Transverse colon (tissue), 4 donors: ENCODE measurements around the gene GSTP1.

Experiments used
- EP300 ChIP-seq: sonication (generic); formaldehyde crosslinking; IDR thresholded peaks from one replicate; pipeline ENCODE4 v1.6.1; 2017; ENCODE audit warnings: antibody characterized with exemption, low read depth
- POLR2A ChIP-seq: fragments of 450-650 bp; IDR thresholded peaks from one replicate; pipeline ENCODE4 v1.6.1; 2016; ENCODE audit warnings: antibody characterized with exemption, mild to moderate bottlenecking, moderate library complexity
- POLR2AphosphoS5 ChIP-seq, 3 donors: sonication (generic); formaldehyde crosslinking; IDR thresholded peaks; one replicate each; pipeline ENCODE4 v1.6.1; 2016; ENCODE audit warnings: antibody characterized with exemption in 3 of 3
- TF ChIP-seq, protein P1 (sequence below), 5 experiments: fragments of 200-600 bp in 3 of 5; fragments of 450-650 bp in 2 of 5; sonication (generic) in 3 of 5; IDR thresholded peaks; 1 replicate in 2 of 5; 2 replicates in 3 of 5; pipeline ENCODE4 v1.5.1; 2016 to 2017; ENCODE audit warnings: antibody characterized with exemption in 5 of 5, inconsistent platforms in 3 of 5, mild to moderate bottlenecking in 2 of 5, moderate library complexity in 1 of 5

DNA sequence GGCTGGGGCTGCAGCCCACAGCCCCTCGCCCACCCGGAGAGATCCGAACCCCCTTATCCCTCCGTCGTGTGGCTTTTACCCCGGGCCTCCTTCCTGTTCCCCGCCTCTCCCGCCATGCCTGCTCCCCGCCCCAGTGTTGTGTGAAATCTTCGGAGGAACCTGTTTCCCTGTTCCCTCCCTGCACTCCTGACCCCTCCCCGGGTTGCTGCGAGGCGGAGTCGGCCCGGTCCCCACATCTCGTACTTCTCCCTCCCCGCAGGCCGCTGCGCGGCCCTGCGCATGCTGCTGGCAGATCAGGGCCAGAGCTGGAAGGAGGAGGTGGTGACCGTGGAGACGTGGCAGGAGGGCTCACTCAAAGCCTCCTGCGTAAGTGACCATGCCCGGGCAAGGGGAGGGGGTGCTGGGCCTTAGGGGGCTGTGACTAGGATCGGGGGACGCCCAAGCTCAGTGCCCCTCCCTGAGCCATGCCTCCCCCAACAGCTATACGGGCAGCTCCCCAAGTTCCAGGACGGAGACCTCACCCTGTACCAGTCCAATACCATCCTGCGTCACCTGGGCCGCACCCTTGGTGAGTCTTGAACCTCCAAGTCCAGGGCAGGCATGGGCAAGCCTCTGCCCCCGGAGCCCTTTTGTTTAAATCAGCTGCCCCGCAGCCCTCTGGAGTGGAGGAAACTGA is 731 bp downstream of the GSTP1 start:
- peak; percentile 62 for TF ChIP-seq POLR2A
- TF ChIP-seq, protein P1, sequence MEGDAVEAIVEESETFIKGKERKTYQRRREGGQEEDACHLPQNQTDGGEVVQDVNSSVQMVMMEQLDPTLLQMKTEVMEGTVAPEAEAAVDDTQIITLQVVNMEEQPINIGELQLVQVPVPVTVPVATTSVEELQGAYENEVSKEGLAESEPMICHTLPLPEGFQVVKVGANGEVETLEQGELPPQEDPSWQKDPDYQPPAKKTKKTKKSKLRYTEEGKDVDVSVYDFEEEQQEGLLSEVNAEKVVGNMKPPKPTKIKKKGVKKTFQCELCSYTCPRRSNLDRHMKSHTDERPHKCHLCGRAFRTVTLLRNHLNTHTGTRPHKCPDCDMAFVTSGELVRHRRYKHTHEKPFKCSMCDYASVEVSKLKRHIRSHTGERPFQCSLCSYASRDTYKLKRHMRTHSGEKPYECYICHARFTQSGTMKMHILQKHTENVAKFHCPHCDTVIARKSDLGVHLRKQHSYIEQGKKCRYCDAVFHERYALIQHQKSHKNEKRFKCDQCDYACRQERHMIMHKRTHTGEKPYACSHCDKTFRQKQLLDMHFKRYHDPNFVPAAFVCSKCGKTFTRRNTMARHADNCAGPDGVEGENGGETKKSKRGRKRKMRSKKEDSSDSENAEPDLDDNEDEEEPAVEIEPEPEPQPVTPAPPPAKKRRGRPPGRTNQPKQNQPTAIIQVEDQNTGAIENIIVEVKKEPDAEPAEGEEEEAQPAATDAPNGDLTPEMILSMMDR (IDR thresholded peaks at IDR 0.05): no peak
- no peak for TF ChIP-seq EP300
- peak; percentile 8 to 54 (median 37) for TF ChIP-seq POLR2AphosphoS5 (IDR thresholded peaks at IDR 0.05)
